ENCODE results near the gene AP1S2. TPM values are rescaled to one million over a fixed set of nuclear protein-coding genes. Genes with fewer than 3 reads are reported as not detected.

AP1S2 gene
- total and polyA plus RNA-seq, 2 of the 13 experiments (the other 11 are each of a cell fraction or from before 2014, with no cell fraction given): 10.1 to 18.8 TPM

GRCh38 chrX:15789979-15790768, 64.4 kb downstream of the AP1S2 start, which contains the start of gene ZRSR2 (continued):
- peak; percentile 39; the same call in 1 of the 2 replicates for TF ChIP-seq GABPA (IDR thresholded peaks at IDR 0.05; ENCODE audit: low read depth, low read length)
- TF ChIP-seq GABPA (CRISPR knock-in tag; IDR thresholded peaks at IDR 0.05; ENCODE audit: low read depth): peak; percentile 67; the same call in 1 of the 2 replicates
- peak; percentile 61 for TF ChIP-seq UBTF (CRISPR knock-in tag; IDR thresholded peaks at IDR 0.05)
- TF ChIP-seq GLI4 (CRISPR knock-in tag; IDR thresholded peaks at IDR 0.05; ENCODE audit: borderline replicate concordance): no peak
- TF ChIP-seq ZNF749 (CRISPR knock-in tag; IDR thresholded peaks at IDR 0.05; ENCODE audit: borderline replicate concordance): no peak
- TF ChIP-seq NFKB2 (CRISPR knock-in tag; IDR thresholded peaks at IDR 0.05; ENCODE audit: borderline replicate concordance): no peak
- TF ChIP-seq ATF2 (CRISPR knock-in tag; IDR thresholded peaks at IDR 0.05): no peak
- no peak for TF ChIP-seq KAT7 (CRISPR knock-in tag; IDR thresholded peaks at IDR 0.05; ENCODE audit: borderline replicate concordance)
- TF ChIP-seq REST (IDR thresholded peaks at IDR 0.05; ENCODE audit: borderline replicate concordance in 1 of 2, low read depth in 1 of 2, low read length in 2 of 2): no peak
- no peak for TF ChIP-seq FOXO4 (CRISPR knock-in tag; conservative IDR thresholded peaks at IDR 0.05)
- TF ChIP-seq TBX2 (CRISPR knock-in tag; IDR thresholded peaks at IDR 0.05; ENCODE audit: borderline replicate concordance): no peak
- 0 out of 2 replicates have a peak, but pooled peaks have one; percentile 47 for TF ChIP-seq ZNF891 (CRISPR knock-in tag; IDR thresholded peaks at IDR 0.05)
- TF ChIP-seq ZBTB39 (CRISPR knock-in tag; IDR thresholded peaks at IDR 0.05): no peak
- TF ChIP-seq HNRNPL (IDR thresholded peaks at IDR 0.05; ENCODE audit: low read depth, low read length): no peak
- no peak for TF ChIP-seq NCOR1 (IDR thresholded peaks at IDR 0.05; ENCODE audit: borderline replicate concordance, low read length)

All from HepG2 (cell line).